GM21390 (cell line): ENCODE data around the gene ADIPOR1.
"Not testable (repeated sequence)": the region's sequence is repeated elsewhere in the genome, so short reads cannot be mapped to it uniquely, and the experiment has no call there.

Source experiments
- ATAC-seq: cut with Tn5 transposase; IDR thresholded peaks from one replicate; pipeline ENCODE4 v1.9.1; 2021; ENCODE audit not compliant: unreplicated experiment

ADIPOR1 gene

DNA sequence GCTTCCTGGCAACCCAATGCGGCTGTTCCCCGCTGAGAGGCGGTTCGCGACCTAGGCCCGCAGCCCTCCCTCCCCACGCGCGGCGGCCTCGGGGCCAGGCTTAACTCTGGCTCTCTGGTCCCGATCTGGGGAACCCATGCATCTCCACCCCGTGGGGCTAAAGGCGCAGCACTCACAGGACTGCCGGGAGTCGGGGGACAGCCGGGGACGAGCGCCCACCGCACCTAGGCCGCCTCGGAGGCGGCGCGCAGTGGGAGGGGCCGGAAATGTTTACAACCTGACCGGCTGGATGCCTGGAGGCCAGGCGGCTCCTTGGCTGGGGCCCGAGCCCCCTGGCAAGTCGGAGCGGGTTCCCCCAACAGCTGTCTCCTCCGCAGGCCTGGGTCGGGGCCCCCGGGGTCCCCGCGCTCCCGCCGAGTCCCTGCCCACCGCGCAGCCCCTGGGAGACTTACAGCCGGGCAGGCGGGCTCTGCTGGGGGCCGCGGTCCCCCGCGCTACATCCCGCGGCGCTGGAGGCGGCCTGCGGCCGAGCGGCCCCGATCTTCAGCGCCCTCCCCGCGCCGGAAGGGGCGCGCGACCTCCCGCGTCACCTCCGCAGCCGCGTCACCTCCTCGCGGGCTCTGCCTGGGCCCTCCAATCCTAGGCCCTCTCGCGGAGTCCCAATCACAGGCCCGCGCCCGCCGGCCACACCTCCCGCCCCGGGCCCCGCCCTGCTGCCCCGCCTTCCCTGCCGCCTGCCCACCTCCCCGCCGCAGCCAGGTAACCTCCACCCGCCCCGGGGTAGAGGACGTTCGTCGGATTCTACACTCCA, at the start of gene ADIPOR1:
TSS of gene ADIPOR1 (minus strand) at position 580 of the 811 bp plus-strand sequence. CDS start 7,242 bp downstream, outside the sequence.
- peak; percentile 97 for ATAC-seq

- peak; percentile 87 for ATAC-seq
These were observed 49.1 kb upstream of the ADIPOR1 start, which contains the start of gene TMEM183A for GRCh38 chr1:203006948-203007871. TMEM183A (plus strand) TSS chr1:203007374; CDS start chr1:203007466, 92 bp downstream.

DNA sequence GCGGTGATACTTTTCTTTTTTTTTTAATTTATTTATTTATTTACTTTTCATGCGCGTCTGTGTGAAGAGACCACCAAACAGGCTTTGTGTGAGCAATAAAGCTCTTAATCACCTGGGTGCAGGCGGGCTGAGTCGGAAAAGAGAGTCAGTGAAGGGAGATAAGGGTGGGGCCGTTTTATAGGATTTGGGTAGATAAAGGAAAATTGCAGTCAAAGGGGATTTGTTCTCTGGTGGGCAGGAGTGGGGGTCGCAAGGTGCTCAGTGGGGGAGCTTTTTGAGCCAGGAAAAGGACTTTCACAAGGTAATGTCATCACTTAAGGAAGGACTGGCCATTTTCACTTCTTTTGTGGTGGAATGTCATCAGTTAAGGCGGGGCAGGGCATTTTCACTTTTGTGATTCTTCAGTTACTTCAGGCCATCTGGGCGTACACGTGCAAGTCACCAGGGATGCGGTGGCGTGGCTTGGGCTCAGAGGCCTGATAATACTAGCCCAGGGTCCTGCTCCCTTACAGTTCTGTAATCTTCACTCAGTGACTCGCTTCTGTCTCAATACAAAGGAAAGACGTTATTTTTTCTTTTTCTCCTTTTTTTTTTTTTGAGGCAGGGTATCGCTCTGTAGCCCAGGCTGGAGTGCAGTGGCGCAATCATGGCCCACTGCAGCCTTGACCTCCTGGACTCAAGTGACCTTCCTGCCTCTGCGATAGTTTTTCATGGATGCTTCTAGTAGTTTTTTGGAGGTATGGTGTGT, 47.5 kb upstream of the ADIPOR1 start:
- not testable (repeated sequence) for ATAC-seq

GRCh38 chr1:203002951-203003350, 44.8 kb upstream of the ADIPOR1 start:
- no peak for ATAC-seq

GRCh38 chr1:203001986-203002385, 43.9 kb upstream of the ADIPOR1 start:
- ATAC-seq, result no peak

GRCh38 chr1:203000217-203000944, 42.3 kb upstream of the ADIPOR1 start:
- ATAC-seq, result no peak

DNA sequence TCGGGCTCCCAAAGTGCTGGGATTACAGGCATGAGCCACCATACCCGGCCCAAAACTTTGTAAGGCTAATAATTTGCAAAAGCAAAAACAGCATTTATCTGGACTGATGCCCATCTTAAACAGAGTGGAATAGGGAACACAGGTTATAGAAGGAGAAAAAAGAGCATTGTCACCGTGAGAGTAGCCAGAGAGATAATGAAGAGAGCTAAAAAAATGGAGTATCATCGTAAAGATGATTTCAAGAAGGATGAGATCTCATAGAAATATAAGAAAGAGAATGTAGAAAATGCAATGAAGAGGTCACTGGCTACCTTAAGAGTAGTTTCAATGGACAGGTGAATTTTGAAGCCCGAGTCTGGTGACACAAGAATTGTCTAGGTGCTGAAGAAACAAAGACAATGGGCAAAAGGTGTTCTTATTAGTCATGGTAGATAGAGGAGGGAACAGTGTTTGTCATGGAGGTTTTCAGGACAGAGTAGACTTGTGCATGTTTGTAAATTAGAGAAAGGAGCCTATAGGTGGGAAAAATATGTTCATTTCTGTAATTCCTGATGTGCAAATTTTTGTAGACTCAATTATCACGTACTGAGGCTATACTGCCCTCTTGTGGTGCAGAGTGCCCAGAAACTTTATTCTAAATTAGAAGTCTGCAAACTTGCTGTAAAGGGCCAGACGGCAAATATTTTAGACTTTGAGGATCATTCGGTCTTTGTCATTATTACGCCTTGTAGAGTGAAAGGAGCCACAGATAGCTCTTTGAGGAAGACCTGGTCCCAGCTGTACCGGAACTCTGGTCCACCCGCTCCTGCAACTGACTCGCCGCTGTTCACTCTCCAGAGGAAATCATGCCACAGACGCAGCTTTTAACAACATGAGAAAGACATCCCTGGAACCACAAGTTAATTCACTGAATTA, 41.0 kb upstream of the ADIPOR1 start:
- no peak for ATAC-seq

- no peak for ATAC-seq
These were observed 36.6 kb upstream of the ADIPOR1 start for GRCh38 chr1:202994756-202995155.

DNA sequence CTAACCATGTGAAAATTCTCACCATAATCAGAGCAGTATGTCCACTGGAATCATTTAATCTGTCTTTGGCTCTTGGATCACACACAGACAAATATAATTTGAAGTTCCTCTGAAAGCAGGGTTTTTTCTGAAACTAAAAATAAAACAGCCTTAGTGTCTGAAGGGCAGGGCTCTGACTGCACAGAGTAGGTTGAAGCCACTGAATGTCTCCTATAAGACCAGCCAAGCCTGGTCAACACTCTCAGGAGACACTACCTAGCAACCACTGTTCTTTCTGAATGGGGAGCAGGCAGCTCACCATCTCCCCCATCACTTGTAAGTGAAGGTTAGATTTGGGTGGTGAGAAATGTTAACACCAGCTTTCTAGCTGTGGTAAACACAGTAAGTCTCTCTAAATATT, 33.0 kb upstream of the ADIPOR1 start:
- ATAC-seq, result no peak

GRCh38 chr1:202989879-202990278, 31.8 kb upstream of the ADIPOR1 start:
- ATAC-seq, result no peak

DNA sequence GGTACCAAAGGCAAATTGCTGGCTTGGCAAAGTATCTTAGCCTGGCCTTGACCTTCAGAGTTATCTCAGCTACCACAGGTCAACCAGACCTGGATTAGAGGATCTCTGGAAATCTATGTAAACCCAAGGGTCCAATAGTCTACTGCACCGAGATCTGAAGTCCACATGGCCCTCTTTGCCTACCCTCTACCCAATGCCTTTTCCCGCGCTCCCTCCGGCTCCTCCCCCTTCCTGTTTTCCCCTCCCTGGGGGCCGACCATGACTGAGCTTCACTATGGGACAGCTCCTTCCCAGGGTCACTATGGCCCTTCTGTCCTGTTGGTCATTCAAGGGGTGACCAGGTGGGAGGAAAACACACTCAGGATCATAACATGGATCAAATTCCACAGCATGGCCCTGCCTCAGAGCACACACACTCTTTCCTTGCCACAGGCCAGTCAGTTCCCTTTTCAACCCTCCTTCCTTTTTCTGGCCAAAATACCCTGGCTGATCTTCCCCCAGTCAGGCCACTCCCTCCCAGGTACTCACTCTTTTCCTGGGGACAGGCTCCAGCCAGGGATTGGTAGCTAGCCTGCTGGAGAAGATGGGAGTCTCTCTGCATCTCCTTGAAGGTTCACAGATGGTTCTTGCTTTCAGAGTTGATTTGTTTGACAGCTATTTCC, 29.9 kb upstream of the ADIPOR1 start:
- ATAC-seq, result no peak

DNA sequence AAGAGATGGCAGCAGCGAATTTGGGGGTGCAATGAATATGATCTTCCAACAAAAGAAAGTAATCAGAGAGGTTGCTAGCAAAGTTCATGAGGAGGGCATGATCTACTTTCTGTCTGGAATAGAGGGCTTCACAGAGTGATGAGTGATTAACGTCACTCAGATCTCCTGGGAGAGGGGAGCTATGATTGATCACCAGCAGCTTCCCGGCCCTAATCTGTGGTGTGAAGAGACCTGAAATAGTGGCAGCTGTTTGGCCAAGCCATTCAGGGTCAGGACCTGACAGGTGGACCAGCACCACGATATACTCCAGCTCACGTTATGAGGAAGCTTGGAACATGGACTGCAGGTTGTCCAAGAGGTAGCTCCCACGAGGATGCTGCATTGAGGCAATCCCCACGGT, 29.1 kb upstream of the ADIPOR1 start:
- ATAC-seq, result no peak

- ATAC-seq, result not testable (repeated sequence)
These were observed 28.0 kb upstream of the ADIPOR1 start for GRCh38 chr1:202986120-202986519.

DNA sequence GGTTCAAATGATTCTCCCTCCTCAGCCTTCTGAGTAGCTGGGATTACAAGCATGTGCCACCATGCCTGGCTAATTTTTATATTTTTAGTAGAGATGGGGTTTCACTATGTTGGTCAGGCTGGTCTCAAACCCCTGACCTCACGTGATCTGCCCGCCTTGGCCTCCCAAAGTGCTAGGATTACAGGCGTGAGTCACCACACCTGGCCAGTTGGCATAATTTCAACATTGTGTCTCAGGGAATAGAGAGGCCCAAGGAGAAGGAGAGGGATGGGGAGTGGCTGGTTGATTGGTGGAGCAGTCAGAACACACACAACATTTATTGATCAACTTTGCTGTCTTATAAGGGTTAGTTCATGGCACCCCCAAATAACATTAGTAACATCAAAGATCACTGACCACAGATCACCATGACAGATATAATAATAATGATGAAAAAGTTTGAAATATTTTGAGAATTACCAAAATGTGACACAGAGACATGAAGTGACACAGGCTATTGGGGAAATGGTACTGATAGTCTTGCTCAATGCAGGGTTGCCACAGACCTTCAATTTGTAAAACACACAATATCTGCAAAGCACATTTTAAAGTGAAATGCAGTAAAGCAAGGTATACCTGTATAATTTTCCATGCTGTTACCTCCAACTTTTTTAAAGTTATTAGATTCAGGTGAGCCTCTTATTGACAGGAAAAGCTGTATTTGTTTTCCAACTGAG, 24.8 kb upstream of the ADIPOR1 start:
- ATAC-seq, result no peak

DNA sequence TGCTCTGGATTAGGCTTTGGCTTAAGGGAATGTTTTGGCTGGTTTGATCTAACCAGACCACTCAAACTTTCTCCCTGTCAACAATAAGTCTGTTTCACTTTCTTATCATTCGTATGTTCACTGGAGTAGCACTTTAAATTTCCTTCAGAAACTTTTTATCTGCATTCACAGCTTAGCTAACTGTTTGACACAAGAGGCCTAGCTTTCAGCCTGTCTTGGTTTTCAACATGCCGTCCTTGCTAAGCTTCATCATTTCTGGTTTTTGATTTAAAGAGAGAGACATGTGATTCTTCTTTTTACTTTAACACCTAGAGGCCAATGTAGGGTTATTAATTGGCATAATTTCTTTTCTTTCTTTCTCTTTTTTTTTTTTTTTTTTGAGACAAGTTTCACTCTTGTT, 23.8 kb upstream of the ADIPOR1 start:
- no peak for ATAC-seq

GRCh38 chr1:202979459-202979858, 21.3 kb upstream of the ADIPOR1 start:
- ATAC-seq, result no peak

DNA sequence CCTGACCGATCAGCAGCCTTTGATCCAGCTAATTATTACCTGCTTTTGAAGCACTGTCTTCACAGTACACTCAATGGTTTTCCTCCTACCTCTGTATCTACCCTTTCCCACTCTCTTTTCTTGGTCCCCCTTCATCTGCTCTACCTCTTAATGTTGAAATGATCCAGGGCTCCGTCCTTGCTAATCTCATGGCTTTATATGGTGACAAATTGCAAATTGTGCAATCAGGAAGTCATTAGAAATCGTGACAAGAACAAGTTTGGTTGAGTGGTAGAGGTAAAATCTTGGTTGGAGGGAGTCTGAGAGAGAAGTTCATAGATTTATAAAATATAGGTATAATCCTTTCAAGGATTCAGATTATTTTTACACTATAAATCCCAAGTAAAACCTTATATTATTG, 18.5 kb upstream of the ADIPOR1 start:
- no peak for ATAC-seq

DNA sequence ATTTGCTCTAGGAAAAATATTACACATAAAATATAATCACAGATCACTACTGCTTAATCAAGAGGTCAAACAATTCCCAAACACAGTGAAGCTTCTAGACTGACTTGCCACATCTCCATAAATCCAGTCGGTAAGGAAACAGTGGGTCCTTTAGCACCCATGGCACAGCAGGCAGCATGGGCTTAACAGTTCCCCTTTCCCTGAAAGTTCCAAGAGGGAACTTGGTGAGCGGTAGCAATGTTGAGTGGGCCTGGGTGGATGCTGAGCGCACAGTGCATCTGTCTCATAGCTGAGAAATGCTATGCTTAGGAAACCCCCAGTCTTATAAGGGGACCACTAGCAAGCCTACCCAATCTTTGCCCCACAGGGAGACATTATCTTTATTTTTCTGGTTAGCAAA, 16.7 kb upstream of the ADIPOR1 start:
- ATAC-seq, result no peak
